Gastroesophageal sphincter (tissue), 3 donors: ENCODE results near the gene DHRSX.

Experiments
- EP300 ChIP-seq: sonication (generic); formaldehyde crosslinking; IDR thresholded peaks from one replicate; pipeline ENCODE4 v1.6.1; 2017; ENCODE audit warnings: antibody characterized with exemption, mild to moderate bottlenecking
- POLR2AphosphoS5 ChIP-seq: sonication (generic); formaldehyde crosslinking; IDR thresholded peaks from one replicate; pipeline ENCODE4 v1.6.1; 2017; ENCODE audit warnings: antibody characterized with exemption
- TF ChIP-seq, protein P1 (sequence below), 4 experiments: fragments of 200-600 bp in 2 of 4; fragments of 450-650 bp in 2 of 4; sonication (generic) in 1 of 4; IDR thresholded peaks; one replicate each; pipeline ENCODE4 v1.5.1; 2017 to 2019; ENCODE audit warnings: antibody characterized with exemption in 4 of 4, mild to moderate bottlenecking in 2 of 4, moderate library complexity in 2 of 4

DNA sequence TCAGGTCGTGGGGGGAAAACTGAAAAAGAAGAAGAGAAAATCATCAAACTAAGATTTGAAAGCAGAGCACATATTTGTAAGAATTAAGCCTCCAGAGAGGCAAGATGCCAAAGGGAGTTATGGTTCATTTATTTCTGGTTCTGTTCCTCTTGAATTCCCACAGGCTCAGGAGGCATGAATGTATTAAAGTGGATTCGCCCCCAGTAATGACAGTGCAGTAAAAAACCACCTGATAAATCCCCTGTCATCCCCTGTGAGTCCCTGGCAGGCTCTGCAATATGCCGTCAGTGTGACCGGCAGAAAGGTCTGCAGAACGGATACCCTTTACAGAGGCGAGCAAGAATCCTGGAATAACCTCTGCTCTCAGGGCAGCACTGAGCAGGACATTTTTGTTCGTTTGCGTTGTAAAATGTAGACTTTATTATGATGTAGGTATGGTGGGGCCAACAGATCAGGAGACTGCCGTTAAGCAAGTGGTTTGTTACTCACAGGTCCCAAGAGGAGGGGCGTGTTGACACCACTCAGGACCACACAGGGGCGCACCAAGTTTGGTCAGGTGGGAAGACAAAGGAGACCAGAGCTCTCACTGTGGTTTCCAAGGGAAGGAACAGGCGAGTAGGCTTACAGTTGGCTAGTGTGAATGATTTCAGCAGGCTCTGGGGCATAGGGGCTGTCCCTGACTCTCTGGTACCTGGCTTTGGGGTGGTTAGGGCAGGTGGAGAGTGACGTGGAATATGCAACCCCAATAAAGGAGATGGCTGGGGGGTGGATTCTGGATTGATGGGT is 75.3 kb downstream of the DHRSX start:
- TF ChIP-seq, protein P1, sequence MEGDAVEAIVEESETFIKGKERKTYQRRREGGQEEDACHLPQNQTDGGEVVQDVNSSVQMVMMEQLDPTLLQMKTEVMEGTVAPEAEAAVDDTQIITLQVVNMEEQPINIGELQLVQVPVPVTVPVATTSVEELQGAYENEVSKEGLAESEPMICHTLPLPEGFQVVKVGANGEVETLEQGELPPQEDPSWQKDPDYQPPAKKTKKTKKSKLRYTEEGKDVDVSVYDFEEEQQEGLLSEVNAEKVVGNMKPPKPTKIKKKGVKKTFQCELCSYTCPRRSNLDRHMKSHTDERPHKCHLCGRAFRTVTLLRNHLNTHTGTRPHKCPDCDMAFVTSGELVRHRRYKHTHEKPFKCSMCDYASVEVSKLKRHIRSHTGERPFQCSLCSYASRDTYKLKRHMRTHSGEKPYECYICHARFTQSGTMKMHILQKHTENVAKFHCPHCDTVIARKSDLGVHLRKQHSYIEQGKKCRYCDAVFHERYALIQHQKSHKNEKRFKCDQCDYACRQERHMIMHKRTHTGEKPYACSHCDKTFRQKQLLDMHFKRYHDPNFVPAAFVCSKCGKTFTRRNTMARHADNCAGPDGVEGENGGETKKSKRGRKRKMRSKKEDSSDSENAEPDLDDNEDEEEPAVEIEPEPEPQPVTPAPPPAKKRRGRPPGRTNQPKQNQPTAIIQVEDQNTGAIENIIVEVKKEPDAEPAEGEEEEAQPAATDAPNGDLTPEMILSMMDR (IDR thresholded peaks at IDR 0.05) = no peak
- TF ChIP-seq POLR2AphosphoS5 (no peak), EP300 (no peak)
